ENCODE measurements around the gene PPP2R5C. TPM values are rescaled to one million over a fixed set of nuclear protein-coding genes. Genes with fewer than 3 reads are reported as not detected.

PPP2R5C gene
- total and polyA plus RNA-seq, 2 donors (not counting 3 experiments of a cell fraction or from before 2014, with no cell fraction given) = 42.6 to 83.6 TPM

GRCh38 chr14:101962503-101962874 is 201.0 kb downstream of the PPP2R5C start:
- H3K4me2 ChIP-seq (ENCODE audit: insufficient read depth, low read length) = no peak overlapping the region

GRCh38 chr14:101963052-101963451 is 201.5 kb downstream of the PPP2R5C start:
- CTCF ChIA-PET = interaction anchor here (1.0 to 1.6 kb wide), 2 partner anchors 192 to 256 kb away, joined by 3 to 5 read pairs; no protein-coding TSS in a partner anchor
- no peak overlapping the region for H3K27ac ChIP-seq (ENCODE audit: insufficient read depth, low read depth, low read length)
- H2AFZ ChIP-seq (ENCODE audit: low read depth, low read length) = no peak overlapping the region

More at GRCh38 chr14:101962503-101962874, 201.0 kb downstream of the PPP2R5C start:
- Histone ChIP-seq H3K9ac (replicated peaks; ENCODE audit: extremely low read depth, insufficient read depth, low read length) (no peak overlapping the region), H3K9me3 (replicated peaks; ENCODE audit: control insufficient read depth, insufficient read depth, low read length) (no peaks in the 10 kb centered on the region), H3K27ac (ENCODE audit: insufficient read depth, low read depth, low read length) (no peak overlapping the region), H3K4me3 (replicated peaks in 1 of 3; ENCODE audit: insufficient read depth in 1 of 3, low read depth in 1 of 3, low read length in 3 of 3) (no peak overlapping the region), H2AFZ (ENCODE audit: low read depth, low read length) (no peak overlapping the region), H3K36me3 (ENCODE audit: control insufficient read depth in 2 of 2, extremely low read depth in 1 of 2, insufficient read depth in 2 of 2, low read length in 2 of 2) (no peaks in the 10 kb centered on the region), H4K20me1 (replicated peaks; ENCODE audit: control insufficient read depth, extremely low read depth, insufficient read depth, low read length) (no peaks in the 10 kb centered on the region), H3K9me1 (replicated peaks; ENCODE audit: control insufficient read depth, extremely low read depth, insufficient read depth, low read length) (no peaks in the 10 kb centered on the region), H3K79me2 (ENCODE audit: control insufficient read depth, insufficient read depth, low read length) (peaks cover 31% of the 10 kb centered on the region), H3K4me1 (ENCODE audit: control insufficient read depth, extremely low read depth, insufficient read depth, low read length) (peaks cover 14% of the 10 kb centered on the region), H3K27me3 (ENCODE audit: control insufficient read depth in 2 of 2, insufficient read depth in 2 of 2, low read length in 2 of 2) (no peaks in the 10 kb centered on the region)
- no TSS peak for BruUV-seq (replicated peaks)
- CTCF ChIA-PET = interaction anchor here (1.3 to 1.5 kb wide), 4 partner anchors 14 to 191 kb away, joined by 3 to 6 read pairs (median 5); no protein-coding TSS in a partner anchor
- intact Hi-C loops (cut with micrococcal nuclease) (loop anchor here (5.0 kb wide), 1 partner anchor 125 kb away; the partner anchor contains the start of gene HSP90AA1), dilution Hi-C loops (cut with MboI; ENCODE audit: extremely low pct_ligation_motif_present, low sequenced_read_pairs) (no loop called here)
- FAIRE-seq = no peak
- POLR2A ChIA-PET = no interaction called here
- no peak for DNase-seq (ENCODE audit: low read depth, low spot score)
- TF ChIP-seq MAX (IDR thresholded peaks at IDR 0.05; ENCODE audit: insufficient read depth, insufficient read length) = no peak
- TF ChIP-seq EZH2 (IDR thresholded peaks at IDR 0.05; ENCODE audit: borderline replicate concordance, low read depth, low read length, severe bottlenecking) = no peak
- TF ChIP-seq JUN (IDR thresholded peaks at IDR 0.05; ENCODE audit: borderline replicate concordance, insufficient read depth, insufficient read length, low read depth) = no peak

More at GRCh38 chr14:101963052-101963451, 201.5 kb downstream of the PPP2R5C start:
- Histone ChIP-seq H3K4me3 (replicated peaks in 1 of 3; ENCODE audit: insufficient read depth in 1 of 3, low read depth in 1 of 3, low read length in 3 of 3) (no peak overlapping the region), H3K9me1 (replicated peaks; ENCODE audit: control insufficient read depth, extremely low read depth, insufficient read depth, low read length) (no peaks in the 10 kb centered on the region), H3K36me3 (ENCODE audit: control insufficient read depth in 2 of 2, extremely low read depth in 1 of 2, insufficient read depth in 2 of 2, low read length in 2 of 2) (no peaks in the 10 kb centered on the region), H4K20me1 (replicated peaks; ENCODE audit: control insufficient read depth, extremely low read depth, insufficient read depth, low read length) (peaks cover 3% of the 10 kb centered on the region), H3K27me3 (ENCODE audit: control insufficient read depth in 2 of 2, insufficient read depth in 2 of 2, low read length in 2 of 2) (no peaks in the 10 kb centered on the region), H3K9me3 (replicated peaks; ENCODE audit: control insufficient read depth, insufficient read depth, low read length) (no peaks in the 10 kb centered on the region), H3K4me1 (ENCODE audit: control insufficient read depth, extremely low read depth, insufficient read depth, low read length) (peaks cover 14% of the 10 kb centered on the region), H3K79me2 (ENCODE audit: control insufficient read depth, insufficient read depth, low read length) (peaks cover 36% of the 10 kb centered on the region), H3K4me2 (ENCODE audit: insufficient read depth, low read length) (no peak overlapping the region), H3K9ac (replicated peaks; ENCODE audit: extremely low read depth, insufficient read depth, low read length) (no peak overlapping the region)
- dilution Hi-C loops (cut with MboI; ENCODE audit: extremely low pct_ligation_motif_present, low sequenced_read_pairs) (no loop called here), intact Hi-C loops (cut with micrococcal nuclease) (loop anchor here (5.0 kb wide), 1 partner anchor 124 kb away; the partner anchor contains the start of gene HSP90AA1)
- TF ChIP-seq POLR2AphosphoS5 (IDR thresholded peaks at IDR 0.05; ENCODE audit: insufficient read depth, low read depth, low read length) (no peak), POLR2A (IDR thresholded peaks at IDR 0.05; ENCODE audit: low read depth, low read length) (no peak), EZH2 (IDR thresholded peaks at IDR 0.05; ENCODE audit: borderline replicate concordance, low read depth, low read length, severe bottlenecking) (no peak), JUN (IDR thresholded peaks at IDR 0.05; ENCODE audit: borderline replicate concordance, insufficient read depth, insufficient read length, low read depth) (no peak), MYC (IDR thresholded peaks at IDR 0.05; ENCODE audit: low read depth, low read length) (no peak), MAX (IDR thresholded peaks at IDR 0.05; ENCODE audit: insufficient read depth, insufficient read length) (no peak), GATA2 (IDR thresholded peaks at IDR 0.05; ENCODE audit: insufficient read depth, insufficient read length, low read depth, low read length) (no peak), FOS (IDR thresholded peaks at IDR 0.05; ENCODE audit: borderline replicate concordance, insufficient read depth, low read length) (no peak), CTCF (IDR thresholded peaks at IDR 0.05; ENCODE audit: extremely low read depth in 1 of 2, insufficient read depth in 1 of 2, low read depth in 1 of 2, low read length in 2 of 2) (no peak)
- BruUV-seq (replicated peaks) = no TSS peak
- no peak for DNase-seq (ENCODE audit: low read depth, low spot score)
- POLR2A ChIA-PET = no interaction called here
- FAIRE-seq = no peak
